Right renal cortex interstitium (tissue), 3 donors: ENCODE measurements around the gene PSTPIP2. TPM values are rescaled to one million over a fixed set of nuclear protein-coding genes. Genes with fewer than 3 reads are reported as not detected.
A peak's percentile ranks its signal among the peaks of the same experiment; 100 is the strongest.
"Not testable (repeated sequence)": the region's sequence is repeated elsewhere in the genome, so short reads cannot be mapped to it uniquely, and the experiment has no call there.

Source experiments
- DNase-seq, 3 donors: peaks; one replicate each; pipeline ENCODE4 v3.0.0-alpha.2; 2013; ENCODE audit warnings: low read depth in 3 of 3, low spot score in 2 of 3
- polyA plus RNA-seq, 3 donors: library from polyadenylated mRNA; unstranded; fragments of 120-200 nt; gene quantifications; one replicate each; pipeline ENCODE4 v1.2.1, GENCODE V29; 2013; ENCODE audit not compliant: insufficient read length in 3 of 3

Gene PSTPIP2, protein sequence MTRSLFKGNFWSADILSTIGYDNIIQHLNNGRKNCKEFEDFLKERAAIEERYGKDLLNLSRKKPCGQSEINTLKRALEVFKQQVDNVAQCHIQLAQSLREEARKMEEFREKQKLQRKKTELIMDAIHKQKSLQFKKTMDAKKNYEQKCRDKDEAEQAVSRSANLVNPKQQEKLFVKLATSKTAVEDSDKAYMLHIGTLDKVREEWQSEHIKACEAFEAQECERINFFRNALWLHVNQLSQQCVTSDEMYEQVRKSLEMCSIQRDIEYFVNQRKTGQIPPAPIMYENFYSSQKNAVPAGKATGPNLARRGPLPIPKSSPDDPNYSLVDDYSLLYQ
- polyA plus RNA-seq = 10 to 100 TPM in 1 of 3 donors, 1 to 10 TPM in 2; 9.4 to 10.2 (median 9.8) TPM

- no peak for DNase-seq
These were observed at the start of gene PSTPIP2 for GRCh38 chr18:46071653-46072375. PSTPIP2 (minus strand) TSS chr18:46072260; CDS start chr18:46072188, 72 bp downstream.

DNA sequence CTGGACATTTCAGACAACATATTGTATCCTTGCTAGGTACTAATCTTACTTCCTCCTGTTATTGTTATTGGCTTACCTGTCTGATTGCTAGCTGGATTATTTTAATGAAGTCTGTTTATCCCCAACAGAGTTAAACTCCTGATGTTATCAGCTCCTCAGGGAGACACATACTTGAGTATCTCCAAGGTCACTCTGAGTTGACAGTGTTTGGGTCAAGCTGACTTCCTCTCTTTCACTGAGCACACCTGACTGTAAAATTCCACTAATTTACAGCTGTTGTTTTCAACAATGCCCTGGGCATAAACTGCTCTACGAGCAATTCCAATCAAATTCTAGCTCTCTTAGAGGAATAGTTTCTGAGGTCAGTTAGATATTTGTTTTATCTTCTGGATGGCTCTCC is 41.7 kb upstream of the PSTPIP2 start:
- no peak for DNase-seq

GRCh38 chr18:46110406-46110805 is 38.3 kb upstream of the PSTPIP2 start:
- DNase-seq = no peak

DNA sequence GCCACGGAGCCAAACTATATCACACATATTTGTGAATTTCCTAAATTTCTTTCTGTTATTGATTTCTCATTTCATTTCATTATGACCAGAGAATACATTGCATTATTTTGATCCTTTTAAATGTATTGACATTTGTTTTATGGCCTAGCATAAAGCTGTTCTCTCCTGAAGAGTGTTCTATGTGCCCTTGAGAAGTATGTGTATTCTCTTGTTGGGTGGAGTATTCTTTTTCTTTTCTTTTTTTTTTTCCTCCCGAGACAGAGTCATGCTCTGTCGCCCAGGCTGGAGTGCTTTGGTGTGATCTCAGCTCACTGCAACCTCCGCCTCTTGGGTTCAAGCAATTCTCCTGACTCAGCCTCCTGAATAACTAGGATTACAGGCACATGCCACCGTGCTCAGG is 37.3 kb upstream of the PSTPIP2 start:
- DNase-seq = no peak

DNA sequence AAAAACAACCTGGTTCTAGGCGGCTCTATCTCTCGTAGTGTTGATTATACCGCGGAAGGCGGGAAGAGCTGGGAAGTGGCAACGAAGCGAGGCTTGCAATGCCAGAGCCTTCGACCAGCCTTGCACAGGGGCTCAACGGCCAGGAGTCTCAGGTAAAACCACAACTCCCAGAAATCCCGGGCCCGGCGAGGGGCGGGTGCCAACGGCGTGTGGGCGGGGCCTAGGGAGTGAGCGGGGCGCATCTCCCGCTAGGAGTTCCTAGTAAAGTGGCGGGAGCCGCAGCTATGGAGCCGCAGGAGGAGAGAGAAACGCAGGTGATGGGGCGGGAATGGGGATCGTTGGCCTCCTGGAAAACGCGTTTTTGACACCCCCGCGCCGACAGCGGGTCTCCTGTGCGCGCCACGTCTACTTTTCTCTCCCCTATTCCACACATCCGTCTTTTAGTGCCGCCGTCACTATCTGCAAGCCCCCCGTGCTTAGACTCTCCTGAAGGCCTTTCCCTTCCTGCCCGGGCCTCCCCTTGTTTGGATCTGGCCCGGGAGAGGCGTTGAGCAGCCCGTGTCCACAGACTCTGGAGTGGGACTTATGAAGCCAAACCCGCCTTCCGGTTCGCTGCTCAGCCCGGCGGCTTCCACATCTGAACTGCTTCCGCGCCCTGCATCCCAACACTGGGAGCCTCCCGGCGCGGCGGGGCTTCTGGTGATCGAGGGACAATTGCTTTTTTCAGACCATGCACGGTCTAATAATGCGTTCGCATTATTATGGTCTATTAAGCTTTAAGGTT is 32.3 kb upstream of the PSTPIP2 start, which contains the start of gene HAUS1:
TSS of gene HAUS1 (plus strand) at position 258 of the 784 bp plus-strand sequence. CDS start at position 285, 27 bp downstream.
- peak; percentile 57 to 85 (median 77) for DNase-seq

DNA sequence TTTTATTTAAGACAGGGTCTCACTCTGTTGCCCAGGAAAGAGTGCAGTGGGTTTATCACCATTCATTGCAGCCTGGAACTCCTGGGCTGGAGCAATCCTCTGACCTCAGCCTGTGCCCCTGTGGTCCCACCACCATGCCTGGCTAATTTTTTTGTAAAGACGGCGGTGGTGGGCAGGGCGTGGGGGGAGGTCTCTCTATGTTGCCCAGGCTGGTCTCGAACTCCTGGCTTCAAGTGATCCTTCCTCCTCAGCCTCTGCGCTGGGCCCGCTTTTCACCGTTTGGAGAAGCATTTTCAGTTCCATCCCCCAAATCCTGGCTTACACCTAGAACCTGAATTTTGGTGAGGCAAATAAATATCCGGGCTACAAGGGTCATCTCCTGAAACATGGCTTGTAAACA is 27.4 kb upstream of the PSTPIP2 start:
- no peak for DNase-seq

DNA sequence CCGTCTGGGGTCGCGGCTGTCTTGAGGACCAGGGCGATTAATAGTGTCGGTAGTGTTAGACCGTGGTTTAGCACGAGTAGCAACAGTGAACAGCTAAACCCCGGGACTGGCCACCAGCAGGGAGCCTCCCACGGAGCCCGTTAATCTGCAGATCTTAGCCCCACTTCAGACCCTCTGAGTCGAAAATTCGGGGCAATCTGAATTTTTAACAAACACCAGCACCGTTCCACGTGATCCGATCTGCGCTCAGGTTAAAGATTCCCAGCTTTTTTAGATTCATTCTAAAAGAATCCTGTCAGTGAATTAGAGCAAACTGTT is 26.5 kb upstream of the PSTPIP2 start:
- no peak for DNase-seq

DNA sequence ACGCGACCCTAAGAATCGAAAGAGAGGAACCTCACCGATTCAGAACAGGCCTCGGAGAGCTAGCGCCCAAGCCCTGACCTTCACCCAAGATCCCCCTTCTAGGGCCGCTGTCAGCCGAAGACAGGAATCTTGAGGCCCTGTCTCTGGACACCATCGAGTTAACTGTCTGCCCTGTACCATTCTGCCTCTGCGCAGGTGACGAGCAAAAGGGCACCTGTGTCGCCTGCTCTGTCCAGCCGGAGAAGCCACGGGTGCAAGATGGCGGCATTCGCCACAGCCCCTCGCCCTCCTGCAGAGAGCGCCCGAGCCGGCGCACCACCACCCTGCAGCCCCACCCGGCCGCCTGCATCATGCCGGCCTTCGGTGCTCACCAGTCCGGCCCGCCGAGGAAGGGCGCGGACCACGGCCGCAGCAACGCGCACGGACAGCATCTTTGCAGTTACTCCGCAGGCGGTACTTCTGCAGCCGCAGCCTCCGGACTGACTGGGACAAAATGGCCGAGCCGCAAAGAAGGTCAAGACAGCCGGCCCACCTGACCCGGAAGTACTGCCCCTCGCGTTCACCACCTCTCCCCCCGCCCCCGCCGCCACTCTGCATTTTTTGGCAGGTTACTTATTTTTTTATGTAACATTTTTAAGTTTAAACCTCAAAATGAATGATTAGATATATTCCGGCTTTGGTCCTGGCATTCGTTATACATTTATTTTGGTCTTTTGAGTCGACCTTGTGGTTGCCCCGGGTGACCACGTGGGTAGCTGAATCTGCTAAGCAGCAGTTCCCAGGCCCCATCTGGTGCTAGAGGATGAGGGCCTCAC is 25.9 kb upstream of the PSTPIP2 start, which contains the start of gene ATP5F1A:
TSS of gene ATP5F1A (minus strand) at position 496 of the 815 bp plus-strand sequence. CDS start at position 431, 65 bp downstream.
- peak; percentile 69 to 80 (median 75) for DNase-seq

GRCh38 chr18:46097431-46097800 is 25.4 kb upstream of the PSTPIP2 start:
- DNase-seq = no peak

- DNase-seq = peak in 1 of 3 donors; percentile 4
These were observed 24.7 kb upstream of the PSTPIP2 start for GRCh38 chr18:46096651-46097300.

- no peak for DNase-seq
These were observed 23.5 kb upstream of the PSTPIP2 start for GRCh38 chr18:46095532-46095931.

DNA sequence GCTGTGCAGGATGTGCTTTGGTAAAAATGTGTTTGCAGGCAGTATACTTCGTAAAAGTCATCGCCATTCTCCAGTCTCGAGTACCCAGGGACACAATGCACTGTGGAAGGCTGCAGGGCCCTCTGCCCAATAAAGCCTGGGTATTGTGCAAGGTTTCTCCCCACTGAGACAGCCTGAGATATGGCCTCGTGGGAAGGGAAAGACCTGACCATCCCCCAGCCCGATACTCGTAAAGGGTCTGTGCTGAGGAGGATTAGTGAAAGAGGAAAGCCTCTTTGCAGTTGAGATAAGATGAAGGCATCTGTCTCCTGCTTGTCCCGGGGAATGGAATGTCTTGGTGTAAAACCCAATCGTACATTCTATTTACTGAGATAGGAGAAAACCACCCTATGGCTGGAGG is 16.4 kb upstream of the PSTPIP2 start:
- DNase-seq = not testable (repeated sequence)

DNA sequence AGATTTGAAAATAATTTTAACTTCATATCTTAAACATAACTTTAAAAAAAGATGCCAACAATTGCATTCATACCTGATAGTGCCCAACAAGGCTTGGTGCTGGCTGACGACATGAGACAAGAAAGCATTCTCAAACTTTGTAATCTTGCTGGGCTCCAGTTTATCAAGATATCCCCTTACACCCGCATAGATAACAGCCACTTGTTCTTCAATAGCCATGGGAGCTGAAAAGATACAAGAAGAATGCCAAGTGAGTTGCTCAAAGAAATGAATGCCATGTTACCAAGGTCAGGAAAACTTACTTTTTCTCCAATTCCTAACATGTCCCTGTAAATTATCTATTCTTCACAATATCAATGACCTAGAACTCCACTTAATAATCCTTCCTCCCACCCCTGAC is 12.4 kb upstream of the PSTPIP2 start:
- no peak for DNase-seq

GRCh38 chr18:46080156-46080555 is 8.1 kb upstream of the PSTPIP2 start:
- DNase-seq = no peak

DNA sequence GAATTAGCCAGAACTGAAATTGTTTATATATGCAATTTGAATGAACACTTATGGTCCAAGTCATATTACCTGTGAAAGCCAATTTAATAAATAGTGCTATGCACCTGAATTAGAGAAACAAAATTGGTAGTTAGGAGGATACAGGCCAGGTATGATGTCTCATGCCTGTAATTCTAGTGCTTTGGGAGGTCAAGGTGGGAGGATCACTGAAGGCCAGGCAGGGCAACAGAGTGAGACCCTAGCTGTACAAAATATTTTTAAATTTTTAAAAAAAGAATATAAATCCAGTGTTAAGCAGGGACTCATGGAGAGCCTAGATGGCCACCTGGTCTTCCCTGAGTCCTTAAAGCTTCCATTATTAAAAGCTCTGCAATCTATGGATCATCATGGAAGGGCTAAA is 7.3 kb upstream of the PSTPIP2 start:
- DNase-seq = no peak

GRCh38 chr18:46073474-46074331 is 1.6 kb upstream of the PSTPIP2 start:
- peak in 1 of 3 donors; percentile 56 for DNase-seq

GRCh38 chr18:46072959-46073358 is 899 bp upstream of the PSTPIP2 start:
- no peak for DNase-seq

GRCh38 chr18:46072376-46072867 is 362 bp upstream of the PSTPIP2 start:
- no peak for DNase-seq
